HG02840 (cell line): ENCODE results near the gene TBX10.
"Not testable (repeated sequence)": the region's sequence is repeated elsewhere in the genome, so short reads cannot be mapped to it uniquely, and the experiment has no call there.

Source experiments
- ATAC-seq: cut with Tn5 transposase; IDR thresholded peaks from one replicate; pipeline ENCODE4 v1.9.1; 2021; ENCODE audit warnings: mild to moderate bottlenecking, moderate library complexity, moderate number of reproducible peaks; ENCODE audit not compliant: unreplicated experiment, low FRiP score

Gene TBX10

GRCh38 chr11:67618901-67619659 lies 20.5 kb downstream of the TBX10 start:
- not testable (repeated sequence) for ATAC-seq

- no peak for ATAC-seq
Measured at GRCh38 chr11:67617243-67617953, 22.2 kb downstream of the TBX10 start.

- no peak for ATAC-seq
Measured at GRCh38 chr11:67616431-67617242, 22.9 kb downstream of the TBX10 start.

GRCh38 chr11:67615728-67616430 lies 23.7 kb downstream of the TBX10 start:
- ATAC-seq = no peak

- ATAC-seq = no peak
Measured at GRCh38 chr11:67614730-67615714, 24.5 kb downstream of the TBX10 start.

GRCh38 chr11:67613960-67614715 lies 25.4 kb downstream of the TBX10 start:
- ATAC-seq = peak; percentile 62

GRCh38 chr11:67613313-67613959 lies 26.1 kb downstream of the TBX10 start:
- ATAC-seq = no peak

- ATAC-seq = no peak
Measured at GRCh38 chr11:67612751-67613150, 26.8 kb downstream of the TBX10 start.

GRCh38 chr11:67611704-67612587 lies 27.6 kb downstream of the TBX10 start:
- ATAC-seq = no peak

- no peak for ATAC-seq
Measured at GRCh38 chr11:67611165-67611564, 28.4 kb downstream of the TBX10 start.

GRCh38 chr11:67610302-67610868 lies 29.2 kb downstream of the TBX10 start:
- no peak for ATAC-seq

GRCh38 chr11:67609316-67609715 lies 30.2 kb downstream of the TBX10 start:
- ATAC-seq = no peak

GRCh38 chr11:67608486-67608885 lies 31.1 kb downstream of the TBX10 start:
- no peak for ATAC-seq

- ATAC-seq = no peak
Measured at GRCh38 chr11:67607507-67607906, 32.1 kb downstream of the TBX10 start.

- ATAC-seq = peak; percentile 86
Measured at GRCh38 chr11:67606492-67607295, 32.9 kb downstream of the TBX10 start, which contains the start of gene NDUFV1. Gene NDUFV1, plus strand, starts transcription at chr11:67606936. Its CDS starts 69 bp downstream, at chr11:67607005.

- ATAC-seq = no peak
Measured at GRCh38 chr11:67606093-67606491, 33.5 kb downstream of the TBX10 start.
